Stimulated activated naive B cell treated with anti-CD40 and anti-IgM and Interleukin-4, amounts not matched to agents 10 μg/mL and 1 μg/mL and 100 μg/mL, for 72 hours (primary cell): ENCODE data around the gene FAM9C.

Experiments used
- ATAC-seq, 2 donors: fragments of 150-1000 bp; cut with Tn5 transposase; replicated peaks; 2 replicates each; pipeline ENCODE4 v1.10.0; 2021; ENCODE audit warnings: moderate library complexity in 1 of 2
- DNase-seq: peaks from one replicate; pipeline ENCODE4 v3.0.0; 2021
- H3K27ac Mint-ChIP-seq: one replicate; pipeline ENCODE4 v1.8.0; 2022; ENCODE audit warnings: mild to moderate bottlenecking, mixed read lengths
- H3K27me3 Mint-ChIP-seq, 2 donors: one replicate each; pipeline ENCODE4 v1.8.0; 2022; ENCODE audit warnings: mixed read lengths in 2 of 2
- H3K36me3 Mint-ChIP-seq, 2 donors: one replicate each; pipeline ENCODE4 v1.8.0; 2022; ENCODE audit warnings: mixed read lengths in 2 of 2, mild to moderate bottlenecking in 1 of 2
- H3K4me1 Mint-ChIP-seq, 2 donors: one replicate each; pipeline ENCODE4 v1.8.0; 2022; ENCODE audit warnings: mixed read lengths in 2 of 2, mild to moderate bottlenecking in 1 of 2
- H3K4me3 Mint-ChIP-seq, 2 donors: one replicate each; pipeline ENCODE4 v1.8.0; 2022; ENCODE audit warnings: mild to moderate bottlenecking in 2 of 2, mixed read lengths in 2 of 2, moderate library complexity in 1 of 2
- H3K9me3 Mint-ChIP-seq, 2 donors: one replicate each; pipeline ENCODE4 v1.8.0; 2022; ENCODE audit warnings: mixed read lengths in 2 of 2, mild to moderate bottlenecking in 1 of 2

FAM9C gene

DNA sequence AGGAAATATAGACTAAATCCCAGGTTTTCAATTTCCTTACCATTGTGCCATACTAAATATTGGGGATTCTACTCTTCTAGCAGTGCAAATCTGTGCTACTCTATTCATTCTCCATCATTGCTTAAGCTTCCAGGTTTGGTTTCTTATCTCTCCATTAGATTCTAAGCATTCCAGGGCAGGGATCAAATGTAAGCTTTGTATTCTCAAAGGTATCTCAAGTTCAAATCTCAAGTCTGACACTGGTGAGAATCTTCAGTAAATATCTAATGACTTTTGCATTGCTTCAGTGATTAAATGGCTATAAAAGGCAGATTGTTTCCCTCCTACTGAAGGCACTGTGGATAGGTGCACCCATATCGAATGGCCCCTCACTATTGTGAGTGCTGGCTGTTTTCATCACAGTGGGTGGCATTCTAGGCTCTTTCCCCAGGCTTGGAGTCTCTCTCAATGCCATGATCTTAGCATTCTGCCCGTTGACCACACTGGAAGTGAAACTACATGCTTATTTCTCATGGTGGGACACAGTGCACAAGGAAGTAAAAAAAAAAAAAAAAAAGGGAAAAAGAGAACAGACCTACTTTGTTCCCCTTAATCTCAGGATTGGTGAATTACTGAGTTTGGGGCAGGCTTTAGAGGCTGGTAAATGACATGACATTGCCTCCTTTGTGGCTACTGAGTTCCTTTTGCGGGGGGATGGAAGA lies 28.7 kb downstream of the FAM9C start:
- no peak overlapping the region for H3K4me3 Mint-ChIP-seq
- peaks cover 0 to 4% of the 10 kb centered on the region in 2 donors for H3K36me3 Mint-ChIP-seq
- no peak for DNase-seq
- peak overlapping the region; percentile 20 for H3K27ac Mint-ChIP-seq
- H3K4me1 Mint-ChIP-seq: peaks cover 18 to 28% of the 10 kb centered on the region in 2 donors
- H3K9me3 Mint-ChIP-seq: no peaks in the 10 kb centered on the region
- no peak for ATAC-seq
- peaks cover 0 to 23% of the 10 kb centered on the region in 2 donors for H3K27me3 Mint-ChIP-seq

DNA sequence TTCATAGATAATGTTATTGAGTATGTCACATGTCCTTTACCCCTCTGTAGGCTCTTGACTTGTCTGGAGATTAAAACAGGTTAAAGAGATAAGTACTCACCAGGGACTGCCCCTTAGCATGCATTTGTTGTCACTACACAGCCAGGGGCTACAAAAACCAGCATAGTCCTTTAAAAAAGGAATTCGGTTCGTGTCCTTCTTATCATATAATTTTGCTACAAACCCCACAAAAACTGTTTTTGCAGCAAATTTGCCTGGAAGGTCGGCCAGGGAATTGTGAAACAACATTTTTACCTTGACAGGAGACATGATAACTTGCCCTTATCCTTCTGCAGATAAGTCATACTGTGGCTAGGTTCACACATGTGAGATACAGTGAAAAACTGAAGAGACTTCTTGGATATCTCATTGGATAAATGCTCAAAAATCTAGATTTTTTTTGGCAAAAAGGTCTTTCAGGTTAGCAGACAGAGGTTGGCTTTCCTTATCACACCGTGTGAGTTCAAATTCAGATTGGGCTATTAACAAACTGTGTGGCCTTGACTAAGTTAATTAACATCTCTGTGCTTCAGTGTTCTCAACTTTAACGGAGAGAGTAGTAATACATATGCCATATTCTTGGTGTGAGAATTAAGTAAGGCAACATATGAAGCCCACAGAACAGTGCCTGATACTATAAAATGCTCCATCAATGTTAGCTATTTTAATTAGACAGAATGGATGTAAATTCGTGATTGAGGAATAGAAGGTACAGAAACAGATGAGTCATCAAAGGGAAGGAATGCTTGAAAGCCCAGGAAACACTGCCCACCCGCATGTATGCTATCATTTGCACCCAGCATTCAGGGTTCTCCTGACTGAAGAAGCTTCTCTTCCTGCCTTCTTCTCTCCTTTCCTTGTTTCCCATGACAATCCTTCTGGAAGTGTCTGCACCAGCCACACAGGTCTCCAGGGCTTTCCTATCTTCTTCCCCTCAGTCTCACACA lies 30.0 kb downstream of the FAM9C start:
- Mint-ChIP-seq H3K9me3 (no peaks in the 10 kb centered on the region), H3K4me1 (peaks cover 20 to 33% of the 10 kb centered on the region in 2 donors), H3K27ac (no peak overlapping the region), H3K27me3 (peaks cover 0 to 23% of the 10 kb centered on the region in 2 donors), H3K4me3 (no peak overlapping the region), H3K36me3 (peaks cover 0 to 4% of the 10 kb centered on the region in 2 donors)
- ATAC-seq: peak; percentile 50 to 61
- no peak for DNase-seq

DNA sequence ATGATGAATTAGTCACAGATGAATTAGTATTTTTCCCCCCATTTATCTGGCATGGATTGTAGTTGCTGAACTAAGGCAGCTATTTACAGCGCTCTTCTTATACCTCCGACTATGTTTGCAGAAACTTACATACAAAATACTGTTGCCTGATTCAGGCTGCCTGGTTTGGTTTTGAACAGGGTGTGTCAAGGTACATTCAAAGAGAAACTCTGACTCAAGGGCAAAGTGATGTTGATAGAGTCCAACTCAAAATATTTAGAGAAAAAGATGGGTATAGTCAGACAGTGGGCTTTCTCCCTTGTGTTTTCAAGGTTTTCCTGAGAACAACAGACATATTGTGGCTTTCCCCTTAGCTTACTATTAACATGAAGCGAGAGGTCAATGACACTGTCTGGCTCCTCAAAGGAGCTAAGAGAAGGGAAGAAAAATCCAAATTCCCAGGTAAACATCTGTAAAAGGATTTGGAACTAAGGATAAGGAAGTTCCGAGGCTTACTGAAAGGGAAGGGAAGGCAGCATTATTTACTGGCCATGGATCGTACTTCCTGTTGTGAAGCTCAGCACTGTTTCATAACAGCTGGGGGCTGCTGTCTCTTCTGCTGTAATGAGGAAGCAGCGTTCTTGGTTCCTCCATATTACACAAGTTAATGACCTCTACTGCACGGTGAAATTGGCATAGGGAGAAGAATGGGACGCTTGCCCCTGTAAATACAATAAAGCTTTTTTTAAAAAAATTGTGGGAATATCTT lies 30.9 kb downstream of the FAM9C start:
- peaks cover 0 to 4% of the 10 kb centered on the region in 2 donors for H3K36me3 Mint-ChIP-seq
- peak overlapping the region; percentile 55 to 73 for H3K4me3 Mint-ChIP-seq
- ATAC-seq: peak; percentile 92 to 93
- no peaks in the 10 kb centered on the region for H3K9me3 Mint-ChIP-seq
- peak overlapping the region; percentile 38 for H3K27ac Mint-ChIP-seq
- peaks cover 0 to 23% of the 10 kb centered on the region in 2 donors for H3K27me3 Mint-ChIP-seq
- DNase-seq: peak; percentile 37
- H3K4me1 Mint-ChIP-seq: peaks cover 20 to 33% of the 10 kb centered on the region in 2 donors

DNA sequence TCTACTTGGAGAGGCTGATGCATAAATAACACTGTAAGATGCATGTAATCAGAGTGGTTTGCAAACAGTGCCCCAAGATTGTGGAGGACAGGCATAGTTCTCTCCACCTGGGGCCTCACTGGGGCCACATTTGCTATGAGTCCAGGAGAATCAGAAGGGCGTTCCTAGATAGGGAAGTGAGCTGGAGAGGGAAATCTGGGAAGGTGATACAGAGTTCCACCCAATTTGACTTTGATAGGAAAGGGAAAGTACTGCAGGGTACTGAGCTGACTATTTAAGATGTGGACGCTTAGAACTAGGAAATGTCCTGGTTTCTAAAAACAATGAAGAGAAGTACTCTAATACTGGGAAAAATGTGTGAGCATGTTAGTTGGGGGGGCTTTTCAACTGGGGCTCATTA lies 33.9 kb downstream of the FAM9C start:
- Mint-ChIP-seq H3K36me3 (no peaks in the 10 kb centered on the region), H3K4me1 (peaks cover 26 to 52% of the 10 kb centered on the region in 2 donors)

DNA sequence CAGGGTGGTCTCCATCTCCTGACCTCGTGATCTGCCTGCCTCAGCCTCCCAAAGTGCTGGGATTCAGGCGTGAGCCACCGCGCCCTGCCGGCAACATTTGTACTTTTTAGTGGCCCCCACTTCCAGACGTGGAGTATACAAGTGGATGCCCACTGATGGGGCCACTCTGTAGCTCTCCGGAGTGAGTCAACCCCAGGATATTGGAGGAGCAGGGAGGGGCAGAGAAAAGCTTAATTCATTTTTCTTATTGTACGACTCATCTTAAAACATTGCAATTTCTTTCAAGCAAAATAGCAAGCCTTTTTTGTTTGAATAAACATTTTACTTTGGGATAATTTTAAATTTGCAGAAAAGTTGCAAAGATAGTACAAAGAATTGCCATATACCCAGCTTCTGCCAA lies 34.6 kb downstream of the FAM9C start:
- Mint-ChIP-seq H3K27ac (no peak overlapping the region), H3K4me1 (peaks cover 27 to 55% of the 10 kb centered on the region in 2 donors), H3K9me3 (no peaks in the 10 kb centered on the region)

More for the DNA sequence above, 33.9 kb downstream of the FAM9C start:
- Mint-ChIP-seq H3K27ac (no peak overlapping the region), H3K9me3 (no peaks in the 10 kb centered on the region), H3K27me3 (peaks cover 0 to 17% of the 10 kb centered on the region in 2 donors), H3K4me3 (no peak overlapping the region)
- DNase-seq (no peak), ATAC-seq (no peak)

DNA sequence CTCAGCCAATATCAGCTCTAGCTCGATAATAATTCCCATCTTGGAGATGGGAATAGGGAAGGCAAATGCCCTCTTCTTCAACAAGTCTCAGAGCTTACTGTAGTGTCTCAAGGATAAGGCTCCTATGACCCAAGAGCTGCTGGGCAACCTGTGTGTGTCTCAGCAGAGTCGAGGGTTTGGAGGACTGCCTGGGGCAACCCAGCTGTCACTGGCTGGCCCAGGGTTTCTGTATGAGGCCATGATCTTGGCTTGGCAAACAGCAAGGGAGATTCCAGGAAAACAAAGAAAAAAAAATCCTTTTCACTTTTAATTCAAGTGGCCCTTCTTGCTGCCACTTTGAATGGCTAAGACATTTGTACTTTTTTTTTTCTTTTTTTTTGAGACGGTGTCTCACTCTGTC lies 35.1 kb downstream of the FAM9C start:
- Mint-ChIP-seq H3K4me3 (no peak overlapping the region), H3K27ac (no peak overlapping the region), H3K36me3 (no peaks in the 10 kb centered on the region), H3K4me1 (peaks cover 28 to 57% of the 10 kb centered on the region in 2 donors), H3K9me3 (no peaks in the 10 kb centered on the region), H3K27me3 (peaks cover 0 to 15% of the 10 kb centered on the region in 2 donors)
- no peak for ATAC-seq
- DNase-seq: no peak

More for the DNA sequence above, 34.6 kb downstream of the FAM9C start:
- H3K27me3 Mint-ChIP-seq: peaks cover 0 to 15% of the 10 kb centered on the region in 2 donors
- ATAC-seq: no peak
- H3K4me3 Mint-ChIP-seq: no peak overlapping the region
- no peak for DNase-seq
- H3K36me3 Mint-ChIP-seq: no peaks in the 10 kb centered on the region

DNA sequence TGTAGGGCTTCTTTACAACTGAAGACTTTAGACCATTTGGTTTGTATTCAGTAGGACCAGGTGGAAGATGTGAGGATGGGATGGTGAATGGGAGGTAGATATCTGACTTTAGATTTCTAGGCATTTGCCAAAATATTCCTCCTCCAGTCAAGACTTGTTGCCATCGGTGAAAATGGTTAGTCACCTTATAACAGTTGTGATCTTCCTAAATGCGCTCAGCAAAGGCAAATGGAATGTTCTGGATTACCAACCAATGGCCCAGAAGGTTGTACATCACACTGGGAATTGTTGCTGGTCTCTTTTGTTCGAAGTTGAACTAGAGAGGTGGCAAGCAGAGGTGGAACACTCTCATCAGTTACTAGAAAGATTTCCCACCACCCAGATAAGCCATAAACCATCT lies 35.6 kb downstream of the FAM9C start:
- ATAC-seq (no peak), DNase-seq (no peak)
- no peaks in the 10 kb centered on the region for H3K9me3 Mint-ChIP-seq
- H3K36me3 Mint-ChIP-seq: no peaks in the 10 kb centered on the region
- peaks cover 28 to 57% of the 10 kb centered on the region in 2 donors for H3K4me1 Mint-ChIP-seq
- H3K27ac Mint-ChIP-seq: no peak overlapping the region
- H3K4me3 Mint-ChIP-seq: no peak overlapping the region
- peaks cover 0 to 15% of the 10 kb centered on the region in 2 donors for H3K27me3 Mint-ChIP-seq

DNA sequence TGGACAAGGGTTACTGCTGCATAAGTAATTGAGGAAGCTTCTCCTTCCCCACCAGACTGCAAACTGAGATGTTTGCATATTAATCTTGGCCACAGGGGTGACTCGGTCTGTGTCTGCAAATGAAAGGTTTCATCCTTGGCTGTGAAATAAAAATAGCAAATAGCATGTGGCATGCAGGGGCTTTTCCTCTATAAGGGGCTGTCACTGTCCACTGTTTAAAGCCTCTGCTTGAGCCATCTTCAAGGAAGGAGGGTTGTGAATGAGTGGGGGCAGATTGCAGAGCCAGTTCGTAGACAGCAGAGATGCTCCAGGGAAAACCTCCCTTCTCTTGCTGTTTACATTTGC lies 36.3 kb downstream of the FAM9C start:
- Mint-ChIP-seq H3K27ac (no peak overlapping the region), H3K36me3 (no peaks in the 10 kb centered on the region), H3K27me3 (peaks cover 0 to 15% of the 10 kb centered on the region in 2 donors), H3K4me3 (no peak overlapping the region), H3K9me3 (no peaks in the 10 kb centered on the region), H3K4me1 (peaks cover 24 to 52% of the 10 kb centered on the region in 2 donors)
- no peak for DNase-seq
- peak; percentile 42 to 54 for ATAC-seq

DNA sequence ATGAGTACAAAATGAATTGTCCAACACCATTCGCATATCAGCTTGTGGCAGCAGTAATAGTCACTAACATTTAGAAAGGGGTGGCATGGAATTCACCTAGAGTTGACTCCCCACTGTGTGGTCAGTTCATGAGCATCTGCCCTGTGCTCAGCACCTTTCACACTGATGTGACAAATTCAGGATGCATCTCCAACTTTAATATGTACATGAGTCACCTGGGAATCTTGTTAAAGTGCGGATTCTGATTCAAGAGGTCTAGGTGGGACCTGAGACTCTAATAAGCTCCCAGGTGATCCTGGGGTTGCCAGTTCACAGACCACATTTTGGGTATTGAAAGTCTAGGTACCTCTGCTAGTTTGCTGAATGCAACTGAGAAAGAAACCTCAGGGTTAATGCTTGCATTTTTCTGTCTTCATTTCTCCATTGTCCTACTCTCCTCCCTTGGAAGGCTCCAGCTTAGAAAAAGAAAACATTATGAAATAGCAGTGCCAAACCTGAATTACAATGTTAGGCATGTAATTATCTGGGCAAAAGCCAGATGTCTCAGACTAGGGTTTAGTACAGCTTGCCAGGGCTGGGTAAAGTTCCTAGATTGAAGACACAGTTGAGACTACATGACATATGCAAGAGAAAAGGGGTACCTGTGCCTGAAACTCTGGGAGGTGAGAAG lies 36.8 kb downstream of the FAM9C start:
- peaks cover 0 to 14% of the 10 kb centered on the region in 2 donors for H3K27me3 Mint-ChIP-seq
- DNase-seq: no peak
- H3K27ac Mint-ChIP-seq: no peak overlapping the region
- H3K4me1 Mint-ChIP-seq: peaks cover 23 to 47% of the 10 kb centered on the region in 2 donors
- H3K4me3 Mint-ChIP-seq: no peak overlapping the region
- no peak for ATAC-seq
- H3K9me3 Mint-ChIP-seq: no peaks in the 10 kb centered on the region
- no peaks in the 10 kb centered on the region for H3K36me3 Mint-ChIP-seq

DNA sequence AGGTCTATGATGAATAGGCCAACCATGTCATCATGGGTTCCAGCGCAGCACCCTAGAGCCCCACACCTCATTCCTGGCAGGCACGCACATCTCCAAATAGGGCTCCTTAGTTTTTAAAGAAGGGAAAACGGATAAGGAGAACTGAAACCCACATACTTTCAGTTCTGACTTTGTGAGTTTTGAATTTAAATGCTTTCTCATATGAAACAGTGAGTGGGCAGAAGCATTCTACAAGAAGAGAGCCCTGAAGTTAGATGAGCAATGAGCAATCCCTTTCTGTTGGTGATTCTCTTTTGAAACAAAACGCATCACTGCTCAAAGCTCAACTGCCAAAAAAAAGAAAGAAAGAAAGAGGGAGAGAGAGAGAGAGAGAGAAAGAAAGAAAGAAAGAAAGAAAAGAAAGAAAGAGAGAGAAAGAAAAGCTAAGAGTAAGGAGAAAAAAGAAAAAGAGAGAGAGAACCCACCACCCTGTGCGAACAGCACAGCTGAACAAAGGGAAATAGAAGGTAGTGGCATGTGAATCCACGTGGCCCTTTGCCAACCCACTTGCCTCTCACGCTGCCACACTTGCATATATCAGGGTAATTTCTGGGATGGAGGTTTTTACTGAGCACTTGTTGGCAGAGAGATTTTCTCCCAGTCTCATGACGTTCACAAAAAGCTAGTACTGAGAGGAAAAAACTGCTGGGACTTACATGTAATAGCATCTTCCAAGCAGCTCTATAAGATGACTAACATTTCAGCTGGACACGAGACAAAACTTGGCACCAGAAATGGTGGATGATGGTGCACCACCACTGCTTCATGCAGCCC lies 38.6 kb downstream of the FAM9C start:
- Mint-ChIP-seq H3K4me3 (peak overlapping the region; percentile 74 to 82), H3K4me1 (peaks cover 29 to 48% of the 10 kb centered on the region in 2 donors), H3K36me3 (no peaks in the 10 kb centered on the region), H3K9me3 (no peaks in the 10 kb centered on the region), H3K27me3 (no peaks in the 10 kb centered on the region), H3K27ac (peak overlapping the region; percentile 92)
- ATAC-seq (peak; percentile 80), DNase-seq (peak; percentile 61)

DNA sequence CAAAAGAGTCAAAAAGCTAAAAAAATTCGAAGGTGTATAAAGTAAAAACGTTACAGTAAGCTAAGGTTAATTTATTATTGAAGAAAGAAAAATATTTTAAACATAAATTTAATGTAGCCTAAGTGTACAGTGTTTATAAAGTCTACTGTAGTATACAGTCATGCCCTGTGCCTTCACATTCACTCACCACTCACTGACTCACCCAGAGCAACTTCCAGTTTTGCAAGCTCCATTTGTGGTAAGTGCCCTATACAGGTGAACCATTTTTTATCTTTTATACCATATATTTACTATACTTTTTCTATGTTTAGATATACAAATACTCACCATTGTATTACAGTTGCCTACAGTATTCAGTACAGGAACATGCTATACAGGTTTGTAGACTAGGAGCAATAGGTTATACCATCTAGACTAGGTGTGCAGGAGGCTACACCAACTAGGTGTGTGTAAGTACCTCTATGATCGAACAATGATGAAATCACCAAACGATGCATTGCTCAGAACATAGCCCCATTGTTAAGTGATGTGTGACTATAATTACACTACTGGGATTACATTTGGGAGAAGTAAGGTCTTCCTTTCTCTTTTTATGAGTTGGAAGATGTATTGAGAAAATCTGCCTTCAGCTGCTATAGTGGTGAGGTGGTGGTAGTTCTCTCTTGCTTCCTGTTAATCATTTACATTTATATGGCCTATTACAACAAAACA lies 42.3 kb downstream of the FAM9C start:
- H3K27me3 Mint-ChIP-seq: no peaks in the 10 kb centered on the region
- DNase-seq: no peak
- peaks cover 37 to 56% of the 10 kb centered on the region in 2 donors for H3K4me1 Mint-ChIP-seq
- no peaks in the 10 kb centered on the region for H3K9me3 Mint-ChIP-seq
- no peaks in the 10 kb centered on the region for H3K36me3 Mint-ChIP-seq
- ATAC-seq: no peak
- H3K4me3 Mint-ChIP-seq: no peak overlapping the region
- H3K27ac Mint-ChIP-seq: no peak overlapping the region

DNA sequence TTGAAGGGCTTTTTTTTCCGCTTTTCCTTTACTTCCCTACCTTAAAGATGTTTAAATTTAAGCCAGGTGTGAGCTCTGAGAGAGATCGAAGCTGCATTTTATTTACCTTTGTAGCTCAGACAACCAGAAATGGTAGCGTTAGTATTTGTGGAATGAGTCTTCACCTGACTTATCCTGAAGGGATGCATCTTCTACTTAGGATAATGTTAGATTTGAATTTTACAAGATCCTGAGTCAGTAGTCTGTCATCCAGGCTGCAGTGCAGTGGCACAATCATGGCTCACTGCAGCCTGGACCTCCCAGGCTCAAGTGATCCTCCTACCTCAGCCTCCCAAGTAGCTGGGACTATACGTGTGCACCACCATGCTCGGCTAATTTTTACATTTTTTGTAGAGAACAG lies 43.3 kb downstream of the FAM9C start:
- peak overlapping the region in 1 of 2 donors; percentile 22 for H3K4me3 Mint-ChIP-seq
- H3K27me3 Mint-ChIP-seq: peaks cover 0 to 1% of the 10 kb centered on the region in 2 donors
- H3K4me1 Mint-ChIP-seq: peaks cover 33 to 50% of the 10 kb centered on the region in 2 donors
- peak overlapping the region; percentile 87 for H3K27ac Mint-ChIP-seq
- H3K36me3 Mint-ChIP-seq: no peaks in the 10 kb centered on the region
- ATAC-seq (no peak), DNase-seq (no peak)
- no peaks in the 10 kb centered on the region for H3K9me3 Mint-ChIP-seq
